Stimulated activated CD8-positive, alpha-beta memory T cell treated with anti-CD3 and anti-CD28 coated beads, Interleukin-12 subunit alpha, Interleukin-12 subunit beta, amount 100 ng/mL, for 24 hours (primary cell): ENCODE data around the gene ESPN.

Source experiments
- DNase-seq: peaks from one replicate; pipeline ENCODE4 v3.0.0-alpha.2; 2020; ENCODE audit errors: extremely low read depth

ESPN gene

GRCh38 chr1:6499296-6499695 lies 74.7 kb downstream of the ESPN start:
- DNase-seq, result no peak

- DNase-seq, result no peak
These were observed 76.1 kb downstream of the ESPN start for GRCh38 chr1:6500544-6501278.

- DNase-seq, result no peak
These were observed 76.8 kb downstream of the ESPN start for GRCh38 chr1:6501279-6501813.

GRCh38 chr1:6502000-6502891 lies 77.7 kb downstream of the ESPN start:
- no peak for DNase-seq

- no peak for DNase-seq
These were observed 79.5 kb downstream of the ESPN start for GRCh38 chr1:6503884-6504602.

GRCh38 chr1:6504887-6505286 lies 80.3 kb downstream of the ESPN start:
- DNase-seq, result no peak

- DNase-seq, result no peak
These were observed 81.0 kb downstream of the ESPN start for GRCh38 chr1:6505367-6506209.

GRCh38 chr1:6506210-6507036 lies 81.8 kb downstream of the ESPN start:
- no peak for DNase-seq

- DNase-seq, result no peak
These were observed 82.5 kb downstream of the ESPN start for GRCh38 chr1:6507037-6507428.

GRCh38 chr1:6507461-6507911 lies 82.9 kb downstream of the ESPN start:
- no peak for DNase-seq

GRCh38 chr1:6508154-6508815 lies 83.7 kb downstream of the ESPN start:
- DNase-seq, result no peak

GRCh38 chr1:6508816-6509189 lies 84.2 kb downstream of the ESPN start:
- no peak for DNase-seq

- DNase-seq, result no peak
These were observed 84.8 kb downstream of the ESPN start for GRCh38 chr1:6509220-6509918.

GRCh38 chr1:6509919-6510291 lies 85.3 kb downstream of the ESPN start:
- DNase-seq, result no peak

GRCh38 chr1:6510493-6510892 lies 85.9 kb downstream of the ESPN start:
- DNase-seq, result no peak
